ENCODE results near the gene COL20A1. TPM values are rescaled to one million over a fixed set of nuclear protein-coding genes. Genes with fewer than 3 reads are reported as not detected.

Gene COL20A1
- total and polyA plus RNA-seq, 2 experiments from 2014 or later: not detected

DNA sequence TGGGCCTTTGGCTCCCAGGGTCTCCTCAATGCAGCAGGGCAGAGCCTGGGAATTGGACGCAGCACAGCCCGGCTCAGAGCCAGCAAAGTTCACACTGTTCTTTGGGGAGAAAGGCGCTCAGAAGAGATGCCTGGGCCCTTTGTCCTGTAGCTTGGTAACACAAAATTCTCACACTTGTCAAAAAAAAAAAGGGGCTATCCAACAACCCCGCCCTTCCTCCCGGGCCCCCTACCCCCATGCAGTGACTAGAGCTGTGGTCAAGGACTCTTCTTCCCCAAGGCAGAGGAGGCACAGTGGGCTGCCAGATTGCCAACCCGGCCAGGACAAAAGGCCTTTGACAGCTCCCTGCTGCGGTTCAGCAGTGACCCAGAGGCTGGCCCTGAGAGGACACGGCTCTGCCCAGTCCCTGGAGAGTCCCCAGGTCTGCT, 40.7 kb upstream of the COL20A1 start:
- Histone ChIP-seq H3K9ac (no peak overlapping the region), H3K36me3 (ENCODE audit: low read depth) (no peaks in the 10 kb centered on the region), H3K9me2 (ENCODE audit: insufficient read depth) (no peaks in the 10 kb centered on the region), H3F3A (ENCODE audit: insufficient read depth) (no peaks in the 10 kb centered on the region), H3K27me3 (replicated peaks; ENCODE audit: insufficient read depth) (peaks cover 35% of the 10 kb centered on the region), H3K27ac (no peak overlapping the region), H4K20me1 (ENCODE audit: insufficient read depth) (no peaks in the 10 kb centered on the region), H3K79me2 (ENCODE audit: insufficient read depth) (no peaks in the 10 kb centered on the region), H2AFZ (no peak overlapping the region), H3K4me1 (ENCODE audit: insufficient read depth) (no peaks in the 10 kb centered on the region), H3K4me2 (ENCODE audit: unreplicated experiment) (no peak overlapping the region), H3K4me3 (no peak overlapping the region), H3K9me3 (ENCODE audit: low read depth) (no peaks in the 10 kb centered on the region)
- 39 to 41% methylated on average over 7 to 8 of the region's 8 CpGs for WGBS, 2 experiments (ENCODE audit: low coverage in 1 of 2, low lambda C conversion rate in 2 of 2, missing lambda C conversion rate in 2 of 2)
- in situ Hi-C loops (cut with MboI): no loop called here
- TF ChIP-seq EZH2phosphoT487 (IDR thresholded peaks at IDR 0.05; ENCODE audit: insufficient read depth, low read depth): no peak
- no peak for TF ChIP-seq EZH2 (IDR thresholded peaks at IDR 0.05; ENCODE audit: insufficient read depth, poor library complexity, severe bottlenecking)
- no peak for DNase-seq

DNA sequence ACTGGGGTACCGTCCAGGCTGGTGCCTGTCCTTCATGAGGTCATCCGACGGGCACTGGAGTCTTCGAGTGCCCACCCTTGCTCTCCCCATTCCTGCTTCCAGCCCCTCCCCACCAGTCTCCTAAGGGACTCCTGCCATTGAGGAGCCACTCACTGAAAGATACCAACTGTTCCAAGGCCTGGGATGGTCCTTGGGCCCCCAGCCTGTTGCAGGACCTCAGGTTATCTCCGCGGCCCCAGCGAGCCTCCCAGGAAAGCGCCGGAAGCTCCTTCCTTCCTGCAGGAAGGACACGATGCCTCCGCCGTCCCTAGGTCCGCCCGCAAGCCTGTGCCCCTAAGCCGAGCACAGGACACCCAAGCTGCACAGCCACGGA, 39.9 kb upstream of the COL20A1 start:
- Histone ChIP-seq H3K9me3 (ENCODE audit: low read depth) (no peaks in the 10 kb centered on the region), H4K20me1 (ENCODE audit: insufficient read depth) (no peaks in the 10 kb centered on the region), H3F3A (ENCODE audit: insufficient read depth) (no peaks in the 10 kb centered on the region), H3K4me2 (ENCODE audit: unreplicated experiment) (no peak overlapping the region), H3K36me3 (ENCODE audit: low read depth) (no peaks in the 10 kb centered on the region), H3K27me3 (replicated peaks; ENCODE audit: insufficient read depth) (peaks cover 31% of the 10 kb centered on the region), H3K27ac (no peak overlapping the region), H3K4me3 (no peak overlapping the region), H3K79me2 (ENCODE audit: insufficient read depth) (no peaks in the 10 kb centered on the region), H3K9me2 (ENCODE audit: insufficient read depth) (no peaks in the 10 kb centered on the region), H3K4me1 (ENCODE audit: insufficient read depth) (no peaks in the 10 kb centered on the region), H3K9ac (no peak overlapping the region), H2AFZ (no peak overlapping the region)
- WGBS, 2 experiments (ENCODE audit: low coverage in 1 of 2, low lambda C conversion rate in 2 of 2, missing lambda C conversion rate in 2 of 2): 31 to 34% methylated on average over 16 of the region's 16 CpGs
- TF ChIP-seq EZH2 (IDR thresholded peaks at IDR 0.05; ENCODE audit: insufficient read depth, poor library complexity, severe bottlenecking): no peak
- TF ChIP-seq EZH2phosphoT487 (IDR thresholded peaks at IDR 0.05; ENCODE audit: insufficient read depth, low read depth): no peak
- in situ Hi-C loops (cut with MboI): no loop called here
- DNase-seq: no peak

DNA sequence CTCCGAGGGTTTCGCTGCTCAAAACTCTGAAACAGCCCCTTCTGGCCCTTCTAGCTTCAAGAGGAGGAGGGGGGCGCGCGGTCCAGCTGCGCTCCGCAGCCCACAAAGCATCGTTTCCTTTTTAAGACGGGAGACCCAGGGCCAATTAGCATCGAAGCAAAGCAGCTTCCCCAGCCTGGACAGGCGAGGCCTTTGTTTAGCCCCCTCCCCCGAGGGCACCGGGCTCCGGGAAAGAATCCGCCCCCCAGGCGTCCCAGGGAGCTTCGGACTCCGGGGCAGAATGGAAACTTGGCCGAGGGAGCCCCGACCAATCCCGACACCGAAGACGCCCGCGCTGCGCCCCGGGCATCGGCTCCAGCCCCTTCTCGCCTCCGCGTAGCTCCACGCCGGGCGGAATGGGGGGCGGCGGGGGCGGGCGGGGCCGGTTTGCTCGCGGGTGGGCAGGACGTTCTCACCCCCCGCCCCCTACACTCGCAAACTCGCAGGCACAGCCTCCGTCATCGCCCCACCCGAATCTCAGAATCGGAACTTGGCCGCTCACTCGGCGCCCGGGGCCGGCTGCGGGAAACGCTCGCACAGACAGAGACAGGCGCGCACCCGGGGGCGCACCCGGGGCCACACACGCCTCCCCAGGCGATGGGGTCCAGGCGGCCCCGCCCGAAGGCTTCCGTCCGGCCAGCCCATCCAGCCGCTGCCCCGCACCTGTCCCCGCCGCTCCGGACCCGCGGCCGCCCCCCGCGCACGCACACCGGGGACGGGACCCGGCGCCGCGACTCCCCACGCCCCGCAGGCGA, 39.4 kb upstream of the COL20A1 start:
- no peak for TF ChIP-seq EZH2phosphoT487 (IDR thresholded peaks at IDR 0.05; ENCODE audit: insufficient read depth, low read depth)
- TF ChIP-seq EZH2 (IDR thresholded peaks at IDR 0.05; ENCODE audit: insufficient read depth, poor library complexity, severe bottlenecking): peak; percentile 84
- Histone ChIP-seq H3K79me2 (ENCODE audit: insufficient read depth) (no peaks in the 10 kb centered on the region), H2AFZ (no peak overlapping the region), H3K9me2 (ENCODE audit: insufficient read depth) (no peaks in the 10 kb centered on the region), H3K27ac (no peak overlapping the region), H3K4me2 (ENCODE audit: unreplicated experiment) (no peak overlapping the region), H3K27me3 (replicated peaks; ENCODE audit: insufficient read depth) (peaks cover 25% of the 10 kb centered on the region), H3F3A (ENCODE audit: insufficient read depth) (no peaks in the 10 kb centered on the region), H3K36me3 (ENCODE audit: low read depth) (no peaks in the 10 kb centered on the region), H3K9ac (no peak overlapping the region), H3K4me3 (no peak overlapping the region), H3K9me3 (ENCODE audit: low read depth) (no peaks in the 10 kb centered on the region), H3K4me1 (ENCODE audit: insufficient read depth) (no peaks in the 10 kb centered on the region), H4K20me1 (ENCODE audit: insufficient read depth) (no peaks in the 10 kb centered on the region)
- peak; percentile 36 for DNase-seq
- 2 to 4% methylated on average over 47 to 62 of the region's 89 CpGs for WGBS, 2 experiments (ENCODE audit: low coverage in 1 of 2, low lambda C conversion rate in 2 of 2, missing lambda C conversion rate in 2 of 2)
- in situ Hi-C loops (cut with MboI): no loop called here

DNA sequence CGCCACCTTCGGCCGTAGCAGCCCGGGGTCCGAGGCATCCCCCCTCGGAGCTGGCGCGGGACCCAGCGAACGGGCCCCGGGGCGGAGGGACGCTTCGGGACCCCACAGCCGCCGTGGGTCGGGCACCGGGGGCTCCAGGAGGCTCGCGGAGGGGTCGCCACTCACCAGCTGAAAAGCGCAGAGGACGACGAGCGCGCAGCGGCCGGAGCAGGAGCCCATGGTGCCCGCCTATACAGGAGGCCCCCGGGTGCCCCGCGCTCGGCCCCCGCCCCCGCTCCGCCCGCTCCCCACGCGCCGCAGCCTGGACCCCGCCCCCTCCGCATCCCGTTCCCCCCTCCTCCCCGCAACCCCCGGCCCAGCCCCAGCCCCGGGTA, 38.8 kb upstream of the COL20A1 start, which contains the start of gene NKAIN4:
TSS of gene NKAIN4 (minus strand) at position 232 of the 374 bp plus-strand sequence. CDS start at position 219, 13 bp downstream.
- no peaks in the 10 kb centered on the region for H3K9me3 ChIP-seq (ENCODE audit: low read depth)
- peaks cover 31% of the 10 kb centered on the region for H3K27me3 ChIP-seq (replicated peaks; ENCODE audit: insufficient read depth)
- H3K9me2 ChIP-seq (ENCODE audit: insufficient read depth): no peaks in the 10 kb centered on the region
- no peak within 1 kb of the TSS for H3K27ac ChIP-seq
- H3K4me3 ChIP-seq: no peak within 1 kb of the TSS
- no peaks in the 10 kb centered on the region for H3K36me3 ChIP-seq (ENCODE audit: low read depth)
- no peaks in the 10 kb centered on the region for H3F3A ChIP-seq (ENCODE audit: insufficient read depth)
- H3K4me1 ChIP-seq (ENCODE audit: insufficient read depth): no peaks in the 10 kb centered on the region
- H3K4me2 ChIP-seq (ENCODE audit: unreplicated experiment): no peak within 1 kb of the TSS
- no peak for DNase-seq
- H3K79me2 ChIP-seq (ENCODE audit: insufficient read depth): no peaks in the 10 kb centered on the region
- no peak within 1 kb of the TSS for H3K9ac ChIP-seq
- TF ChIP-seq EZH2 (IDR thresholded peaks at IDR 0.05; ENCODE audit: insufficient read depth, poor library complexity, severe bottlenecking) (no peak), EZH2phosphoT487 (IDR thresholded peaks at IDR 0.05; ENCODE audit: insufficient read depth, low read depth) (no peak)
- H4K20me1 ChIP-seq (ENCODE audit: insufficient read depth): no peaks in the 10 kb centered on the region
- in situ Hi-C loops (cut with MboI): no loop called here
- WGBS, 2 experiments (ENCODE audit: low coverage in 1 of 2, low lambda C conversion rate in 2 of 2, missing lambda C conversion rate in 2 of 2): 0 to 3% methylated on average over 17 to 24 of the region's 46 CpGs
- H2AFZ ChIP-seq: no peak within 1 kb of the TSS
